Stimulated activated CD8-positive, alpha-beta memory T cell treated with anti-CD3 and anti-CD28 coated beads, Interleukin-12 subunit alpha, Interleukin-12 subunit beta, amount 100 ng/mL, for 24 hours (primary cell): ENCODE results near the gene TPSB2.
A peak's percentile ranks its signal among the peaks of the same experiment; 100 is the strongest.
"Not testable (repeated sequence)": the region's sequence is repeated elsewhere in the genome, so short reads cannot be mapped to it uniquely, and the experiment has no call there.

ENCODE experiments used
- DNase-seq: peaks from one replicate; pipeline ENCODE4 v3.0.0-alpha.2; 2020; ENCODE audit errors: extremely low read depth

TPSB2 gene

GRCh38 chr16:1200014-1200627 lies 29.9 kb downstream of the TPSB2 start:
- DNase-seq: no peak

- no peak for DNase-seq
Measured at GRCh38 chr16:1199347-1200013, 30.5 kb downstream of the TPSB2 start.

DNA sequence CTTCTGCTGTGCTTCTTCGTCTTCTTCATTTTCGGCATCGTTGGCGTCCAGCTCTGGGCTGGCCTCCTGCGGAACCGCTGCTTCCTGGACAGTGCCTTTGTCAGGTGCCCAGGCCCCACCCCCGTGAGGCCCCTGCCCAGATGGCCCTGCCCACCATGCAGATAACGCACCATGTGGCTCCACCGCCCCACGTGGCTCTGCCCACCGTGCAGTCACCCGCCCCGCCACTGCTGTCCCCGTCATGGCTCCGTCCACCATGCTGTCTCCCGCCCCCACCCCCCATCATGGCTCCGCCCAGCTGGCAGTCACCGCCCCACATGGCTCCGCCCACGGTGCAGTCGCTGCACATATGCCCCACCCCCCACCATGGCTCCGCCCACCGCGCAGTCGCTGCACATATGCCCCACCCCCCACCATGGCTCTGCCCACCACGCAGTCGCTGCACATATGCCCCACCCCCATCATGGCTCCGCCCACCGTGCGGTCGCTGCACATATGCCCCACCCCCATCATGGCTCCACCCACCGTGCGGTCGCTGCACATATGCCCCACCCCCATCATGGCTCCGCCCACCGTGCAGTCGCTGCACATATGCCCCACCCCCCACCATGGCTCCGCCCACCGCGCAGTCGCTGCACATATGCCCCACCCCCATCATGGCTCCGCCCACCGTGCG lies 31.2 kb downstream of the TPSB2 start:
- DNase-seq: not testable (repeated sequence)

DNA sequence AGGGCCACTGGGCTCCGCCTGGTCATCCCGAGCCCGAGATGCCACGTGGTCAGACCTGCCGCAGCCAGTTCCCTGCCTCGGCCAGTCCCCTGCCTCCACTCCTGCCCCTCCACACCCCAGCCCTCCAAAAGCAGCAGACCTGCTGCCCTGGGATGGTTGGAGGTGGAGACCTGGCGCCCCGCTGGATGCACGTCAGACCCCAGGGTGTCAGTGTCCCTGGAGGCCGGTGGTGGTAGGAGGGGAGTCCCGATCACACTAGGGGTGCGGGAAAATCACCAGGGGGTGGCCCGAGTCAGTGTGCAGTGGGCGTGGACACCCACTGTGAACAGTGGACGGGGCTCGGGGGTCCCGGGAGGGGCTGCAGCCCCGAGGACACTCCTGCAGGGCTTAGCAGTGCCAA lies 31.8 kb downstream of the TPSB2 start:
- no peak for DNase-seq

- no peak for DNase-seq
Measured at GRCh38 chr16:1197237-1197866, 32.6 kb downstream of the TPSB2 start.

DNA sequence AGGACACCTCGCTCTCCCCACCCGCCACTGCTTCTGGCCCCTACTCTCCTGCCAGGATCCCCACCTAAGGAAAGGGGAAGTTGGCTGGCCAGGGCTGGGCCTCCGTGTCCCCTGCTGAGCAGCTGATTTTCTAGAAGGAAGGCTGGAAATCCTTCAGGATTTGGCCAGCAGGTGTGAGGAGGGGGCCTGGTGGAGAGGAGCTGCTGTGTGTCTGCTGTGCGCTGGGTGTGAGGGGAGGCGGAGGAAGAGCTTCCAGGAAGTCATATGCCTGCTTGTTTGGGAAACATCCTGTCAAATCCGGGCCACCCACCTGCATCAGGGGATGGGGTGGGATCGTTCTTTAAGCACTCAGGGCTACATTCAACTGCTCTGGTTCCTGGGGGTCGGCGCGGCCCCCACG lies 33.5 kb downstream of the TPSB2 start:
- no peak for DNase-seq

DNA sequence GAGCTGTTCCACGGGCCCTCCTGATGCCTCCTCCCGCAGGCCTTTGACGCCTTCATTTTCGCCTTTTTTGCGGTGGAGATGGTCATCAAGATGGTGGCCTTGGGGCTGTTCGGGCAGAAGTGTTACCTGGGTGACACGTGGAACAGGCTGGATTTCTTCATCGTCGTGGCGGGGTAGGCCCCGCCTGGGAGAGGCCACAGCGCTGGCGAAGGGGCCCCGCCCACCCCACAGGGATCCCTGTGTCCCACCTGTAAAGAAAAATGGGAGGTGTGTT lies 34.7 kb downstream of the TPSB2 start:
- no peak for DNase-seq

GRCh38 chr16:1194665-1195392 lies 35.2 kb downstream of the TPSB2 start:
- no peak for DNase-seq

DNA sequence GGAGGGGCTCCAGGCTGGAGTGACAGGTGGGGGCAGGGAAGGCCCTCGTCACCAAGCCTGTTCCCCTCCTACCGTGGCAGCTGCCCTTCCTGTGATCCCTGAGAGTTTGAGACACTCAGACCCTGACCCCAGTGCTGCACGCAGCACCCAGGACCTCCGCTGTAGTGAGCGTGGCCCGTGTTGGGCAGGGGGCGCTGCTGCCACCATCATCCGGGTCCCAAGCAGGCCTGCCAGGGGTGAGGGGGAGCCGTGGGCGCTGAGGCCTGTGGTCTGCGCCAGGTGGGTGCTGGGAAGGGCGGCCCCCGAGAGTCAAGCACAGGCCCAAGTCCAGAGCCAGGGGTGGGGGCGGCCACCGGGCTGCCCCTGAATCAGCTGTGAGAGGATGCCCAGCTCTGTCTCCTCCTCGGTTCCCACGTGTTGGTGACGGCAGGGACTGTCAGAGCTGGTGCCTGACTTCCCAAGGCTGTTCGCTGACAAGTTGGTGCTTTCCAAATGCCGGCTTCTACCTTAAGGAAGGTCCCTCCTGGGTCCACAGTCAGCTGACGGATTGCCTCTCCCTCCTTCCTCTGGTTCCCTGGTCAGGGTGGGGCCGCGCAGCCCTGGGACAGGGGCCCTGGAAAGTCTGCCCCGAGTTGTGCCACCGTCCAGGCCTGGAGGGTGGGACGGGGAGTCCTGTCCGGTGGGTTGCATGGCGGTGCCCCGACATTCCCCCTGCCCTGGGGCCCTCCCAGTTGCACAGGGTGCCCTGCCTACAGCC lies 36.0 kb downstream of the TPSB2 start:
- no peak for DNase-seq

GRCh38 chr16:1193143-1193824 lies 36.7 kb downstream of the TPSB2 start:
- no peak for DNase-seq

DNA sequence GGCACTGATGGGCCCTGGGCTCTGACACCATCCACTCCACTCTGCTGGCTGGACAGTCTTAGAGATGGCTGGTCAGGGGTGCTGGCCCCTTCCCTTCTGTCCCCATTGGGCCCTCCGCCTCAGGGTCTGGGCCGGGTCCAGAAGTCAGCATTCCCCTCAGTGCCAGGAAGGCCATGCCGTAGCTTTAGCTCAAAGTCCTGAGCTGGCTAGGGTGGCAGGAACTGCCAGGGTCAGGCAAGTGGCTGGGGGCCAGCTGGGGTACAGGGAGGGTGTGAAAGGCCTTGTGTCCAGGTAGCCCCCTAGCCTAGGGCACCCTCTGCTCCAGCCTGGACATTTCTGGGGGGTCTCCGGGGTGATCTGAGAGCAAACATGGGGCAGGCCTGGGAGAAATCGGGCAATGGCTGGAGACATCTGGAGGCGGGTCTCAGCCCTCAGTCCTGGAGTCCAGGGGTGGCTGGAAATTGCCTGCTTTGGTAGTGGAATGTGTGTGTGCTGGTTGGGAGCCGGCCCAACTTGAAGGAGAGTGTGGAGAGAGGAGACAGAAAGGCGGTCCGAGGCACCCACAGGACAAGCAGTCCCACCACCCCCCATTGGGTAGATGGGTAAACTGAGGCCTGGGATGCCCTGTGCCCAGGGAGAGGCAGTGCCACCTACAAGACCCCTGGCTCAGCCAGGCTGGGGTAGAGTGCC lies 37.5 kb downstream of the TPSB2 start:
- no peak for DNase-seq

- not testable (repeated sequence) for DNase-seq
Measured at GRCh38 chr16:1190789-1191188, 39.2 kb downstream of the TPSB2 start.

DNA sequence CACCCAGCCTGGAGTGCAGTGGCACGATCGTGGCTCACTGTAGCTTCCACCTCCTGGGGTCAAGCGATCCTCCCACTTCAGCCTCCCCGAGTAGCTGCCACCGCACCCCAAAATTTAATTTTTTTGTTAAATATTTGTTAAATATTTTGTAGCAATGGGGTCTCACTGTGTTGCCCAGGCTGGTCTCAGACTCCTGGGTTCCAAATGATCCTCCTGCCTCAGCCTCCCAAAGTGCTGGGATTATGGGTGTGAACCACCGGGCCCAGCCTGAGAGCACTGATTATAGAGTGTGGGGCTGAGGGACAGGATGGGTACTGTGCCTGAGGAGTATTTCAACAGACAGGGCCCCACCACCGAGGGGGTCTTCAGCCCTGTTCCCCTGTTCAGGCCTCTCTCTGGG lies 40.5 kb downstream of the TPSB2 start:
- DNase-seq: no peak

- DNase-seq: peak; percentile 9
Measured at GRCh38 chr16:1188432-1189189, 41.4 kb downstream of the TPSB2 start.

- DNase-seq: not testable (repeated sequence)
Measured at GRCh38 chr16:1185460-1186207, 44.4 kb downstream of the TPSB2 start.

DNA sequence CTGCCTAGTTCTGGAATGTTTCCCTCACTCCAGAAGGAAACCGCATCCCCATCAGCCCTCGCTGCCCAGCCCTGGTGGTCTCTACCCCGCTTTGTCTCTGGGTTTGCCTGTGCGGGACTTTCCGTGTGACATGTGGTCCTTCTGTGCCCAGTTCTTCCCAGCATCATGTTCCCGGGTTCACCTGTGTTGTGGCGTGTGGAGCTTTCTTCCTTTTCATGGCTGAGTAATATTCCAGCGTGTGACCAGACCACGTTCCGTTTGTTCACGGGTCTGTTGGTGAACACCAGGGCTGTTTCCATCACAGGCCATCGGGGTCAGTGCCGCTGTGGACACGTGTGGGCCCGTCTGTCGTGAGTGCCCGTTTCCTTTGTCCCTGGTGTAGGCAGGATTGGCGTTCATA lies 45.0 kb downstream of the TPSB2 start:
- no peak for DNase-seq

DNA sequence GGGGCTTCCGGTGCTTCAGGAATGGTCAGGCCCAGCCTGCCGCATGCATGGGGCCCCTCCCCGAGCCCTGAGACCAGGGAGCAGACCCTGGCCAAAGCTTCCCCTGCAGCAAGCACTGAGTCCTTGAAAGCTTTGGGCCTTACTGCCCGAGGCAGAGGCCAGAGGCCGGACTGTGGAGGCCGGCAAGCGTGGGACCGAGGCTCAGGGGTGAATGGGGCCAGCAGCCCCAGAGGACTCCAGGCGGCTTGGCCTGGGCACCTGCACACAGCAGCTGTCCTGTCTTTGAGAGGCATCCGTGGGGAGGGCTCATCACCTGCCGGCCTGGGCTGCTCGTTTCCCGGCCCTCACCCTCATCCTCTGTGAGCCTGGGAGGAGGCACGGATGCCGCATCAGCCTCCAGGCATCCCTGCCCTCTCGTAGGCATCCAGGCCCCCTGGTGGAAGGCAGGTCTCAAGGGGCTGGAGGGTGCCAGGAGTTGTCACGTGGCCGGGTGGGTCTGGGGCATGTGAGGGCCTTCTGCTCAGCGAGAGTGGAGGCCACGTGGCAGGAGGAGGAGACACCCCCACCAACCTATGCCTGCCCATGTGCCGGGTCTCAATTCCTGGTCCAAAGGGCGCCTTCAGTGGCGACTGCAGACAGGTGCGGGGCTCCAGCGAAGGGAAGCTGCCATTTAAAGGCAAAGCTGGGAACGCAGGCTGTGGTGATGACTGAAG lies 45.7 kb downstream of the TPSB2 start:
- no peak for DNase-seq
